ENCODE results near the gene CSNK2A3.

DNA sequence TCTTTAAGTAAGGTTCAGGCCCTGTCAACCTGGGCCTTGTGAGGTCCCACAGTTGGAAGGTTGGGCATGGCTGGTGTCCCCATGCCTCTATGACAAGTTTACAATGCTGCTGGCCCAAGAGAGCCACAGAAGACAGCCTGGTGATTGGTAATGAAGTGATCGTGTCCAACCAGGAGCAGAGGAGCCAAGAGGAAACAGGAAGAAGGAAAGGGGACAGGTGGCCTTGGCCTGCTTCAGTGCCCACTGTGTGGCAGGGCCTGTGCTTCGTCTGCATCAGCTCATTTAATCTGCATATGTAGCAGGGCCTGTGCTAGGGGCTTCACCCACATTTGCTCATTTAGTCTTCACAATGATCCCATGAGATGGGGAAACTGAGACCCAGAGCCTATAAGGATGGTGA is 42.1 kb upstream of the CSNK2A3 start:
- TF ChIP-seq ZNF263 (CRISPR knock-in tag; IDR thresholded peaks at IDR 0.05; ENCODE audit: low read depth), result no peak
- TF ChIP-seq, protein P1, sequence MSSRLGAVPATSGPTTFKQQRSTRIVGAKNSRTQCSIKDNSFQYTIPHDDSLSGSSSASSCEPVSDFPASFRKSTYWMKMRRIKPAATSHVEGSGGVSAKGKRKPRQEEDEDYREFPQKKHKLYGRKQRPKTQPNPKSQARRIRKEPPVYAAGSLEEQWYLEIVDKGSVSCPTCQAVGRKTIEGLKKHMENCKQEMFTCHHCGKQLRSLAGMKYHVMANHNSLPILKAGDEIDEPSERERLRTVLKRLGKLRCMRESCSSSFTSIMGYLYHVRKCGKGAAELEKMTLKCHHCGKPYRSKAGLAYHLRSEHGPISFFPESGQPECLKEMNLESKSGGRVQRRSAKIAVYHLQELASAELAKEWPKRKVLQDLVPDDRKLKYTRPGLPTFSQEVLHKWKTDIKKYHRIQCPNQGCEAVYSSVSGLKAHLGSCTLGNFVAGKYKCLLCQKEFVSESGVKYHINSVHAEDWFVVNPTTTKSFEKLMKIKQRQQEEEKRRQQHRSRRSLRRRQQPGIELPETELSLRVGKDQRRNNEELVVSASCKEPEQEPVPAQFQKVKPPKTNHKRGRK (CRISPR knock-in tag; IDR thresholded peaks at IDR 0.05; ENCODE audit: borderline replicate concordance), result no peak
- TF ChIP-seq ATF2 (CRISPR knock-in tag; IDR thresholded peaks at IDR 0.05; ENCODE audit: borderline replicate concordance, low read depth), result no peak
- no peak for TF ChIP-seq TEAD4 (CRISPR knock-in tag; IDR thresholded peaks at IDR 0.05)
- TF ChIP-seq, protein P2, sequence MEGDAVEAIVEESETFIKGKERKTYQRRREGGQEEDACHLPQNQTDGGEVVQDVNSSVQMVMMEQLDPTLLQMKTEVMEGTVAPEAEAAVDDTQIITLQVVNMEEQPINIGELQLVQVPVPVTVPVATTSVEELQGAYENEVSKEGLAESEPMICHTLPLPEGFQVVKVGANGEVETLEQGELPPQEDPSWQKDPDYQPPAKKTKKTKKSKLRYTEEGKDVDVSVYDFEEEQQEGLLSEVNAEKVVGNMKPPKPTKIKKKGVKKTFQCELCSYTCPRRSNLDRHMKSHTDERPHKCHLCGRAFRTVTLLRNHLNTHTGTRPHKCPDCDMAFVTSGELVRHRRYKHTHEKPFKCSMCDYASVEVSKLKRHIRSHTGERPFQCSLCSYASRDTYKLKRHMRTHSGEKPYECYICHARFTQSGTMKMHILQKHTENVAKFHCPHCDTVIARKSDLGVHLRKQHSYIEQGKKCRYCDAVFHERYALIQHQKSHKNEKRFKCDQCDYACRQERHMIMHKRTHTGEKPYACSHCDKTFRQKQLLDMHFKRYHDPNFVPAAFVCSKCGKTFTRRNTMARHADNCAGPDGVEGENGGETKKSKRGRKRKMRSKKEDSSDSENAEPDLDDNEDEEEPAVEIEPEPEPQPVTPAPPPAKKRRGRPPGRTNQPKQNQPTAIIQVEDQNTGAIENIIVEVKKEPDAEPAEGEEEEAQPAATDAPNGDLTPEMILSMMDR (IDR thresholded peaks at IDR 0.05), result no peak
- no peak for TF ChIP-seq ZNF138 (CRISPR knock-in tag; conservative IDR thresholded peaks at IDR 0.05)
- TF ChIP-seq FOXK1 (CRISPR knock-in tag; IDR thresholded peaks at IDR 0.05), result no peak
